Panc1 (cell line): Measurements from ENCODE around the gene TMED8.

Experiments
- POLR2AphosphoS5 ChIP-seq: IDR thresholded peaks from 2 replicates; pipeline ENCODE4 v1.6.1; 2012; ENCODE audit warnings: mild to moderate bottlenecking, low read depth, low read length, moderate library complexity
- TCF7L2 ChIP-seq: IDR thresholded peaks from 2 replicates; pipeline ENCODE4 v1.6.1; 2011; ENCODE audit warnings: mild to moderate bottlenecking, low read depth, low read length, inconsistent platforms
- TF ChIP-seq, protein P1 (sequence below): fragments of 450-650 bp; IDR thresholded peaks from 2 replicates; pipeline ENCODE4 v1.5.1; 2017; ENCODE audit warnings: mild to moderate bottlenecking
- TF ChIP-seq, protein P2 (sequence below), 2 experiments: IDR thresholded peaks; 2 replicates each; pipeline ENCODE4 v1.6.1; 2011 to 2012; ENCODE audit warnings: low read depth in 2 of 2, control low read depth in 1 of 2, low read length in 1 of 2, mild to moderate bottlenecking in 1 of 2, moderate library complexity in 1 of 2; ENCODE audit not compliant: insufficient read depth in 1 of 2

DNA sequence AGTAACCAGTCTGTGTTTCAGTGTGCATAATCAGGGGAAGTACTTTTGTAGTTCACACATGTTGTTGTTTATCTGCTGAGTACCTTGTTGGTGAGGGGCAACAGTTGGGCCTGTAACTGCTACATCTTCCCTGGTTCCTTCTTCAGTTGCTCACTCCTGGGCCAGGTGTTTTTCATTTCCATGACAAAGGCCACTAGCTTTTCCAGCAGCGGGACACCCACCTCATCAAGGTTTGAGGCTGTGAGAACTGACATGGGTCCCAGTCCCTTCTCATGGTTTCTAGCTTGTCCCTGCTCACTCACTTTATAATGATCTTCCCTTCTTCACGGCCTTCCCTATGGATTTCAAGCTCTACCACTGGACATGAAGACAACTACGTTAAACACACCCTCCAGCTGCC lies 48.0 kb upstream of the TMED8 start:
- TF ChIP-seq, protein P1, sequence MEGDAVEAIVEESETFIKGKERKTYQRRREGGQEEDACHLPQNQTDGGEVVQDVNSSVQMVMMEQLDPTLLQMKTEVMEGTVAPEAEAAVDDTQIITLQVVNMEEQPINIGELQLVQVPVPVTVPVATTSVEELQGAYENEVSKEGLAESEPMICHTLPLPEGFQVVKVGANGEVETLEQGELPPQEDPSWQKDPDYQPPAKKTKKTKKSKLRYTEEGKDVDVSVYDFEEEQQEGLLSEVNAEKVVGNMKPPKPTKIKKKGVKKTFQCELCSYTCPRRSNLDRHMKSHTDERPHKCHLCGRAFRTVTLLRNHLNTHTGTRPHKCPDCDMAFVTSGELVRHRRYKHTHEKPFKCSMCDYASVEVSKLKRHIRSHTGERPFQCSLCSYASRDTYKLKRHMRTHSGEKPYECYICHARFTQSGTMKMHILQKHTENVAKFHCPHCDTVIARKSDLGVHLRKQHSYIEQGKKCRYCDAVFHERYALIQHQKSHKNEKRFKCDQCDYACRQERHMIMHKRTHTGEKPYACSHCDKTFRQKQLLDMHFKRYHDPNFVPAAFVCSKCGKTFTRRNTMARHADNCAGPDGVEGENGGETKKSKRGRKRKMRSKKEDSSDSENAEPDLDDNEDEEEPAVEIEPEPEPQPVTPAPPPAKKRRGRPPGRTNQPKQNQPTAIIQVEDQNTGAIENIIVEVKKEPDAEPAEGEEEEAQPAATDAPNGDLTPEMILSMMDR, result no peak
- TF ChIP-seq POLR2AphosphoS5, result no peak
- TF ChIP-seq, protein P2, sequence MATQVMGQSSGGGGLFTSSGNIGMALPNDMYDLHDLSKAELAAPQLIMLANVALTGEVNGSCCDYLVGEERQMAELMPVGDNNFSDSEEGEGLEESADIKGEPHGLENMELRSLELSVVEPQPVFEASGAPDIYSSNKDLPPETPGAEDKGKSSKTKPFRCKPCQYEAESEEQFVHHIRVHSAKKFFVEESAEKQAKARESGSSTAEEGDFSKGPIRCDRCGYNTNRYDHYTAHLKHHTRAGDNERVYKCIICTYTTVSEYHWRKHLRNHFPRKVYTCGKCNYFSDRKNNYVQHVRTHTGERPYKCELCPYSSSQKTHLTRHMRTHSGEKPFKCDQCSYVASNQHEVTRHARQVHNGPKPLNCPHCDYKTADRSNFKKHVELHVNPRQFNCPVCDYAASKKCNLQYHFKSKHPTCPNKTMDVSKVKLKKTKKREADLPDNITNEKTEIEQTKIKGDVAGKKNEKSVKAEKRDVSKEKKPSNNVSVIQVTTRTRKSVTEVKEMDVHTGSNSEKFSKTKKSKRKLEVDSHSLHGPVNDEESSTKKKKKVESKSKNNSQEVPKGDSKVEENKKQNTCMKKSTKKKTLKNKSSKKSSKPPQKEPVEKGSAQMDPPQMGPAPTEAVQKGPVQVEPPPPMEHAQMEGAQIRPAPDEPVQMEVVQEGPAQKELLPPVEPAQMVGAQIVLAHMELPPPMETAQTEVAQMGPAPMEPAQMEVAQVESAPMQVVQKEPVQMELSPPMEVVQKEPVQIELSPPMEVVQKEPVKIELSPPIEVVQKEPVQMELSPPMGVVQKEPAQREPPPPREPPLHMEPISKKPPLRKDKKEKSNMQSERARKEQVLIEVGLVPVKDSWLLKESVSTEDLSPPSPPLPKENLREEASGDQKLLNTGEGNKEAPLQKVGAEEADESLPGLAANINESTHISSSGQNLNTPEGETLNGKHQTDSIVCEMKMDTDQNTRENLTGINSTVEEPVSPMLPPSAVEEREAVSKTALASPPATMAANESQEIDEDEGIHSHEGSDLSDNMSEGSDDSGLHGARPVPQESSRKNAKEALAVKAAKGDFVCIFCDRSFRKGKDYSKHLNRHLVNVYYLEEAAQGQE (IDR thresholded peaks at IDR 0.05; ENCODE audit: insufficient read depth in 1 of 2, low read depth in 2 of 2, low read length in 1 of 2), result no peak
- no peak for TF ChIP-seq TCF7L2
